GM12892 (cell line): Measurements from ENCODE around the gene KCNC1. TPM values are rescaled to one million over a fixed set of nuclear protein-coding genes. Genes with fewer than 3 reads are reported as not detected.

Experiments
- DNase-seq: peaks from one replicate; pipeline ENCODE4 v3.0.0; 2011; ENCODE audit not compliant: insufficient read length
- FAIRE-seq: peaks from 2 replicates; lab custom pipeline; 2011; peaks lifted over from hg19 to GRCh38; lab: Jason Lieb, UNC
- POLR2A ChIP-seq: IDR thresholded peaks from 2 replicates; pipeline ENCODE4 v1.6.1; 2011; ENCODE audit warnings: low read depth, low read length, control low read depth
- POLR2AphosphoS5 ChIP-seq: IDR thresholded peaks from 2 replicates; pipeline ENCODE4 v1.6.1; 2011; ENCODE audit warnings: low read depth, low read length, control low read depth
- TAF1 ChIP-seq: IDR thresholded peaks from 2 replicates; pipeline ENCODE4 v1.6.1; 2011; ENCODE audit warnings: low read depth, mild to moderate bottlenecking, control low read depth, low read length, borderline replicate concordance
- polyA plus RNA-seq: library from polyadenylated mRNA; unstranded; fragments of >200 nt; gene quantifications from one replicate; pipeline ENCODE4 v1.2.1, GENCODE V29; 2012; ENCODE audit warnings: missing spikeins, inconsistent platforms; ENCODE audit not compliant: missing spikeins

The KCNC1 gene
- polyA plus RNA-seq, result 0.47 TPM

DNA sequence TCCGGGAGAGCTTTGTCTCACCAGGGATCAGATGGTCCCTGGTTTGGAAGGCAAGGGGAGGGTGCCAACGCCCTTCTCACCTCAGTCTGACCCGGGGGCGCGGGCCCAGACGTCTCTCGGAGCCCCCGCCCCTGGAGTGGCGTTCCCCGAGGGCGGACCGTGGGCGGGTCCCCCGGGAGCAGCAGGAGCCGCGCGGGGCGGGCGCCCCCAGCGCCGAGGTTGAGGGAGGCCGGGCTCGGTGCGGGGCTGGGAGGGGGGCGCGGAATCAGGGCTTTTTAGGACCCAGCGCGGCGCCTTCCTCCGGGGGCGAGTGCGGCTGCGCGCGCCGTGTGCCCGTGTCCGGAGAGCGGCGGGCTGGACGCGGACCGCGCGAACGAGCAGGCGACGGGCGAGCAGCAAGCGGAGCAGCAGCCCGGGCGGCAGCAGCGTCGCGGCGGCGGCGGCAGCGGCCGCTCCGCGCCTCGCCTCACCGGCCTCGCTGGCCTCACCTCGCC lies at the start of gene KCNC1:
Gene KCNC1, plus strand, starts transcription at position 364 of the 494 bp plus-strand sequence. CDS start 1,222 bp downstream, outside the sequence.
- TF ChIP-seq TAF1, result no peak
- no peak for TF ChIP-seq POLR2A
- no peak for TF ChIP-seq POLR2AphosphoS5
- FAIRE-seq, result no peak
- DNase-seq, result no peak

DNA sequence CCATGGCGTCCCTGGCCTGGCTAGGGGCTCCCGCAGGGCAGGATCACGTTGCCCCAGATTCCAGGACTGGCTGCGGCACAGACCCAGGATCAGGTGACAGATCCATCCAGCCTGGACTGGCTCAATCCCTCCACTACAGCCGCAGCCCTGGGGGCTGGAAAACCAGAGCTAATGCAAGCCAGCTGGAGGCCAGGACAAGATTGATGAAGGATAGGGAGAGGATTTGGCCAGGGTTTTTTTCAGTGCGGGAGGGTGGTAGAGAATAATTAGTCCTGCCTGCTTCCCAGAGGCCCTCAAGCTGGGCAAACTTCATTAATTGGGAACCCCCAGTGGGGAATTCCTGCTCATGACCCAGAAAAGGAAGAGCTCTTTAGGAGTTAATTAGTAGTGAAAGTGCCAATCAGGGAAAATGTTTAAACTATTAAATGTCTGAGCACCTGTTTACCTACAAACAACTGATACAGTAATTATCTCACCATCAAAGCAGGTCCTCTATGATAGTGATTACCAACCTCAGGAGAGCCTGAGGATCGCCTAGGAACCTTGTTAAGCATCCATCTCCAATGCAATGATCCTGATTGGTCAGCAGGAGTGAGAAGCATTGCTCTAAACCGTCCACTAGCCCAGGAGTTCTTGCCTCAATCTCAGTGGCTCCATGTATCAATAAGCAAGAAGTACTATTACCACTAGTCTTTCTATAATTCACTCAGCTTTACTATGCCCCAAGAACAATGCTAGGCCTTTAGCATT lies 48.2 kb upstream of the KCNC1 start:
- TF ChIP-seq TAF1 (no peak), POLR2A (no peak), POLR2AphosphoS5 (no peak)
- FAIRE-seq (no peak), DNase-seq (no peak)

DNA sequence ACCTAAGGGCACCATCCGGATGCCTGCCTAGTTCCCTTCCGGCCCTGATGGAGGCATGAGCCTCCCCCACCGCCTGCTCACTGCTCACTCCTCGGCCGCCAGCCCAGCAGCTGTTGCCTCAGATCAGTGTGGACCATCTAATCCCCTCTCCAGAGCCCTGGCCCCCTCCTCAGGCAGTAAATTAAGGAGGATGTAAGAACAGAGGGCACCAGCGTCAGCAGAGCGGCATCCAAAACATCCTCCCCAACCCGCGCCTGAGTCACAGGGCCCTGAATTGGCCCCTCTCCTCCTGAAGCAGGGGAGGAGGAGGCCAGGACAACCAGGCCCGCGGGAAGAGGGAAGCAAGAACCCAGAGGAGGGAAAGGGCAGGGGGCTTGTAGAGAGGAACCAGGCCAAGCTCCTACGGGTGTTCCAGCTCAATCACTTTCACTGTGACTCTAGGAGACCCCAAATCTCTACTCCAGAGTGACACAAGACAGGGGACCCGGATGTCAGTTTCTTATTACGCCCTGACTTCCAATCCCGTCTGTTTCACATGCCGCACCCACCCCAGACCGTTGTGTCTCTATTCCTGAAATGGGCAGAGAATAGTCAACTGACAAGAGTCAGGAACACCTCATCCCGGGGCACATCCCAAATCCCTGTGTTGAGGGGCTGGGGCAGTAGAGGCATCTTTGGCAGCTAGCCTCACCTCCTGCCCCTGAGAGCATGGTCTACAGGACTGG lies 46.5 kb upstream of the KCNC1 start:
- TF ChIP-seq POLR2AphosphoS5 (no peak), TAF1 (no peak), POLR2A (no peak)
- DNase-seq, result no peak
- no peak for FAIRE-seq

DNA sequence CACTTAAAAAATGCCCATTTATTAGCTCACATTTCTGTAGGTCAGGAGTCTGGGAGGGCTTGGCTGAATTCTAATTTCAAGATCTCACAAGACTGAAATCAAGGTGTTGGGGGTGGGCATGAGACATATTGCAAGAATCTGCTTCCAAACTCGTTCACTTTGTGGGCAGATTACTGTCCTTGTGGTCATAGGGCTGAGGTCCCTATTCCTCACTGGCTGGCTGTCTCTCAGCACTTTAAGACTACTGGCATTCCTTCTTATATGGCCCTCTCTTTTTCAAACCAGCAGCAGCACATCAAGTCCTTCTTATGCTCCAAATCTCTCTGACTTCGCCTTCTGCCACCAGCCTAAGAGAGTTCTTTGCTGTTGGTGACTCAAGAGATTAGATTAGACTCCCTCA lies 43.0 kb upstream of the KCNC1 start:
- FAIRE-seq, result no peak
- no peak for DNase-seq
- TF ChIP-seq TAF1 (no peak), POLR2AphosphoS5 (no peak), POLR2A (no peak)

DNA sequence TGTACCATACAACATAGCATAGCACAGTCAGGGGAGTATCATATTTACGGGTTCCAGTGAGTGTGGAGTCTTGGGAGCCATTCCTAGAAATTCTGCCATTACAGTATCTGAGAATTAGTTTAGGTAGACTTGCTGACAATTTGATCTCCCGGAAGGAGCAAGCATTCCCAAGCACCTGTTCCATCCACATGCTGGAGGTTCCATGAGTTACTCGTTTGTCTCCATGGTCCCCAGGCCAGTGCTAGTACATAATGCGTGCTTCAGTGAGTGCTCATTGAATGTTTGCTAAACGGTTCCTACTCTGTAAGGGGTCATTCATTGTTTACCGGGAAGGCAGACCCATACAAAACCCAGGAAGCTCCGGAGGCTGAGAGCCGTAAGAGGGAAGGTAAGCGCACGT lies 42.6 kb upstream of the KCNC1 start:
- DNase-seq (no peak), FAIRE-seq (no peak)
- TF ChIP-seq POLR2A, result no peak
- TF ChIP-seq TAF1, result no peak
- TF ChIP-seq POLR2AphosphoS5, result no peak

DNA sequence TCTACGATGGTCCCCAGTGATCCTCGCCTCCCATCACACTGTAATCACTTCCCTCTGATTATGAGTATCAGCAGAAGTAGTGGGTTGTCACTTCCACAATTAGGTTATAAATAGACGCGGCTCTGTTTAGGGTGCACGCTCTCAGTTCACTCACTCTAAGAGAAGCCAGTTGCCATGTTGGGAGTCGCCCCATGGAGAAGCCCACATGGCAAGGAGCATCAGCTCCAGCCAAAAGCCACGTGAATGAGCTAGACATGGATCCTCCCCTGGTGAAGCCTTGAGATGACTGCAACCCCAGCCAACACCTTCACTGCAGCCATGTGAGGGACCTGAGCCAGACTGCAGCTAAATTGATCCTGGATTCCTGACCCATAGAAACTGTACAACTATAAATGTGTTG lies 41.6 kb upstream of the KCNC1 start:
- FAIRE-seq, result no peak
- no peak for TF ChIP-seq TAF1
- no peak for TF ChIP-seq POLR2A
- no peak for TF ChIP-seq POLR2AphosphoS5
- DNase-seq, result no peak

DNA sequence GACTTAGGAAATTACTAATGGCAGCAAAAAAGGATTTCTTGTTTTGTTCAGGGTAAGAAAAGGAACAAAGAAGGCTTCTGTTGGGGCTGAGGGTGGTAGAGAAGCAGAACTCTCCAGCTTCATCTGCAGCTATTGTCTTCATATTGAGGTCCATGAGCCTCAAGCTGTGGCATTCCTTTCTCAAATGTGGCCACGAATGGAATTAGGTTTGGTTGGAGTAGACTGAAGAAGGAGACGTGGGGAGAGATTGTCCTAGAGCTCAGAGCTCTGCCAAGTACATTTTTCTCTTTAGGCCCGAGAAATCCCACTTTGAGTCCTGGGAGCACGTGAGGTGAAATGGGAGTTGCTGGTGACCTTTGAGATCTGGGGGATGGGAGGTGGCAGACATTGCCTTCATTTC lies 41.0 kb upstream of the KCNC1 start:
- TF ChIP-seq POLR2AphosphoS5, result no peak
- no peak for TF ChIP-seq TAF1
- no peak for TF ChIP-seq POLR2A
- FAIRE-seq (no peak), DNase-seq (no peak)

DNA sequence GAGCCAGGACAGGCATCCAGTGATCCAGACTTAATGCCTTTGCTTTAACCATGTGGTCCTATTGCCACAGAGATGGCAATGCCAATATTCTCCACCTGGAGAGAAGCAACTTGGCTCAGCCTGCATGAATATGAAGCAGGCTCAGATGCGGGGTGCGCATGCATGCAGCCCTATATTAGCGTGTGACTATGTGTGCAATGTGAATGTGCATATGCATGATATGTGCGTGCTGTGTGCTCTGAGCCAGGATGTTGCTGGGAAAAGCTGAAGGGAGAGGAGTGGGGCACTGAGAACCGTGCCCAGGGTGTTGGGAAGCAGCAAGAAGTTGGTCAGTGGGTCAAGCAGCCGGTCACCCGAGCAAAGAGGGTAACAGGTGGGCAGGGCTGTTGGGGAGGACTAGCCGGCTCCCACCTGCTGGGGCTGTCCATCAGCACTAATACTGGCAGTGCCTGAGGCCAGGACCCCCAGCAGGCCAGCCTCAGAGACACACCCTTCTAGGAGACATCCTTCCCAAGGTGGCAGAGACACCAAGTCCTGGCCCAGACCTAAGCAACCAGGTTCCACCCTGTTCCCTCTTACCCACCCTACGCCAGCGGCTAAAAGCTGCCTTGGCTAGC lies 40.0 kb upstream of the KCNC1 start:
- FAIRE-seq, result no peak
- TF ChIP-seq POLR2A, result no peak
- no peak for TF ChIP-seq TAF1
- DNase-seq, result no peak

DNA sequence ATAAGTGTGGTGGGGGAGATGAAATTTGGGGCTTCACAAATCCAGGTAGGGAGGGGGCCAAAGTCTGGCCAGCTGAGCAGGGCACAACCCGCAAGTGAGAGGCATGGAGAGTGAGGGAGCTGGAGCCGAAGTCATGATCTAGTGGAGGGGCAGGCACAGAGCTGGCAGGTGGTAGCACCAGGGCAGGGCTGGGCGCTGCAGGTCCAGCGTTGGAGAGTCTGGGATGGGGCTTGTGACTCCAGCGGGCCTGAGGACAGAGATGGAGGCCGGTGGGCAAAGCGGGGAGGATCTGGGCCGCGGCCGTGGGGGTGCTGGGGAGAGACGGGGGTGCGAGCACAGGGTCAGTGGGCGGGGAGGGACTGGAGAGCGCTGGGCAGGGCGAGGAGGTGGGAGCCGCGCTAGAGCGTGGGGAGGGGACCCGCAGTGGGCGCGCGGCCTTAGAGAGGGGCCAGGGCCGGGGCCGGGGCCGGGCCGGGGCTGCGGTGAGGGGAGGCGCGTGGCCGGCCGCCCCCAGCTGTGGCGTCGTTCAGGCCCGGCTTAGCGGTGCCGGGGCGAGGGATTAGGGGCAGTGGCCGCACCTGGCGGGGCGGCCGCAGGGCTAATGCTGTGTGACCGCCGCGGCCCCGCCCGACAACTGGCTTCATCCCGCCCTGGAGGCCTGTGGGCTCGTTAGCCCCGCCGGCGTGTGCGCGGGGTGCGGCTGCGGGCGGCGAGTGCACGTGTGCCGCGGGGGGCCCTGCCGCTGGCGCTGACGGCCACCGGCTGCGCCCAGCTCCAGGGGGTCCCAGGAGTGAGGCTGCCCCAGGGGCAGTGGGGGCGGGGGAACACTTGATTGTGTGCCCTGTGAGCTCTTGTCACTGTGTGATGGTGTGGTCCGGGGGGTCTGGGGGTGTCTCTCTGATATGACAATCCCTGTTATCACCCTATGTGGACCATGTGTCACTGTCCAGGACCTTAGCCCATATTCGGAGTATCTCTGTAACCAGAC lies 38.8 kb upstream of the KCNC1 start:
- TF ChIP-seq POLR2AphosphoS5 (no peak), POLR2A (no peak), TAF1 (no peak)
- FAIRE-seq (no peak), DNase-seq (no peak)

DNA sequence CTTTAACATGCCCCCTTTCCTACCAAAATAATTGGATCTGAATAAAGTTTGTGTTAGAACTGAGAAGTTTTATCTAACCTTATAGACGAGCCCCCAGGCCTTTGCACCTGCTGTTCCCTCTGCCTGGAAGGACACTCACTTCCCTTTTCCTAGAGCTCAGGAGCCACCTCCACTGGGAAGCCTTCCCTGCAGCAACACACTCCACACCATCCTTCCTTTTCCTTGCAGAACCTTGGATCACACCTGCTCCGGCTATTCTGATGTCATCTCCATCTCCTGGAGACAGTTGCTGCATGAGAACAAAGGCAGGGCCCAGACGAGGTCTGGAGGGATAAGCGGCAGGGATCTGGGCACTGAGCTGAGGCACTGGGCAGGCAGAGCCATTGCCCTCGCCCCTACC lies 37.8 kb upstream of the KCNC1 start:
- no peak for FAIRE-seq
- no peak for TF ChIP-seq POLR2A
- no peak for TF ChIP-seq POLR2AphosphoS5
- TF ChIP-seq TAF1, result no peak

More for the DNA sequence above, 37.8 kb upstream of the KCNC1 start:
- no peak for DNase-seq
